HG03159 (cell line): ENCODE results near the gene EEF1A2.

Experiments
- ATAC-seq: cut with Tn5 transposase; IDR thresholded peaks from one replicate; pipeline ENCODE4 v1.9.1; 2021; ENCODE audit warnings: mild to moderate bottlenecking, moderate library complexity; ENCODE audit not compliant: unreplicated experiment

Gene EEF1A2

DNA sequence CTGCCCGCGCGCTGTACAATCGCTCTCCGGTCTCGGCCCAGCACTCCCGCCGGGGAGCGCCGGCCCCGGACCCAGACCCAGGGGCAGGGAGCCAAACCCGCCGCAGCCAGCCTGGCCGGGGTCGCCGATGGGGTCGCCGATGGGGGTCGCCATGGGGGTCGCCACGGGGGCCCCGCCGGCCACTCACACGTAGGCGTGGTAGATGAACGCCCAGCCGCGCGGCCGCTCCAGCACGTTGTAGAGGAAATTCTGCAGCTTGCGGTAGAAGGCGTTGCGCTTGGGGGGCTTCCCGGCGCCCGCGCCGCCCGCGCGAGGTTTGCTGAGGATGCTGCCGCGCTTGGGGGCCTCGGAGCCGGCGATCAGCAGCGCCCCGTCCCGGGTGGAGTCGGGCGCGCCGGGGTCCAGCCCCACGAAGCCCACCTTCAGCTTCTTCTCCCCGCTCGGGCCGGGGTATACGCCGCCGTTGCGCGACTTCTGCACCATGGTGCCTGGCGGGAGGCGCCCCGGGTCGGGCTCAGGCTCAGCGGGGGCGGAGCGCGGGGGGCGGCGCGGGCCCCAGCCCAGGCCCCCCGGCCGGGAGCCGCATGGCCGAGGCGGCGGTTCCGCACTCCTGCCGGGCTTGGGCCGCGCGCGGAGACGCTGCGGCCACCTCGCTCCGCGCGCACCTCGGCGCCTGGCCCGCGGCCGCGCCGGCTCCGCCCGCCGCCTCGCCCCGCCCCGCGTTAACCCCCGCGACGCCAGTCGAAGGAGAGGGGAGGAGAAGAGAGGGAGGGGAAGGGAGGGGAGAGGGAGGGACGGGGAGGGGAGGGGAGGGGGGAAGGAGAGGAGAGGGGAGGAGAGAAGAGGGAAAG, 26.7 kb downstream of the EEF1A2 start, which contains the start of gene KCNQ2:
KCNQ2 (minus strand) TSS at position 675 of the 851 bp plus-strand sequence; CDS start at position 483, 192 bp downstream.
- ATAC-seq = no peak

DNA sequence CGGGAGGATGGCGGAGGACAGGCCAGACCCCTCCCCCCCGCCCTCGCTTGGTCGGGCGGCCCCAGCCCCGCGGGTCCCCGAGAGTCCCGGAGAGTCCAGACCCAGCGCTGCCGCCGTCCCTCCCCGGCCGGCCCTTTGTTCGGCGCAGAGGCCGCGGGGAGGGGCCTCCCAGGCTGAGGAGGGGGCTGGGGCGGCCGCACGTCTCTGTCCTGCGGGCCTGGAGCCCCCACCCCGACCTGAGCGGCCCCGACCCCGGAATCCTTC, 27.2 kb downstream of the EEF1A2 start:
- no peak for ATAC-seq

DNA sequence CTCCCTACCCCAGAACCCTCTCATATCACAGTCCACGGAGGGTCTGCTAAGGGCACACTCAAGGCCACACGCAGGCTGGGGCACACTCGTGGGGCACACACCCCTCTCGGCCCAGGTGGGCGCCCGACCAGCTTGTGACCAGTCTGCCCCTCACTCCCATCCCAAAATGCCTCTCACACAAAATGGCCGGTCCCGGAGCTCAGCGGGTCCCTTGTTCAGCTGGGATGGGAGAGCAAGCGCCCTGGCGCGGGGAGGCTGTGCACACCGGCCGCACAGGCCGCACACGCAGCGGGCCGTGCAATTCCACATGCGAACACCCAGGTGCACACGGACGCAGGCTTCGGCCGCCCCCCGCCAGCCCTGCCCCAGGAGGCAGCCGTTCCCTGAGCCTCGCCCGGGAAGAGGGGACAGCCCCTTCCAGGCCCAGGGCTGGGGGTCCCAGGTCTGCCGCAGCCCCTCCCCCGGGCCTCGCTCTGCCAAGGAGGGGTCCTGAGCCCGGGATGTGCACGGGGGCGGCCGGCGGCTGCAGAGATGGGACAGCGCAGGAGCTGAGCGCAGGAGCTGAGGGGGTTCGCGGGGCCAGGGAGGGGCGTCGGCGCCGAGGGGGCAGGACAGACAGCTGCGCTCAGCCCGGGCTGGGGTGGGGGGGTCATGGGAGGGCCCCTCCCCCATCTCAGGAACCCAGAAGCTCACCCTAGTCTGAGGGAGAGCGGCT, 27.7 kb downstream of the EEF1A2 start:
- ATAC-seq = no peak

DNA sequence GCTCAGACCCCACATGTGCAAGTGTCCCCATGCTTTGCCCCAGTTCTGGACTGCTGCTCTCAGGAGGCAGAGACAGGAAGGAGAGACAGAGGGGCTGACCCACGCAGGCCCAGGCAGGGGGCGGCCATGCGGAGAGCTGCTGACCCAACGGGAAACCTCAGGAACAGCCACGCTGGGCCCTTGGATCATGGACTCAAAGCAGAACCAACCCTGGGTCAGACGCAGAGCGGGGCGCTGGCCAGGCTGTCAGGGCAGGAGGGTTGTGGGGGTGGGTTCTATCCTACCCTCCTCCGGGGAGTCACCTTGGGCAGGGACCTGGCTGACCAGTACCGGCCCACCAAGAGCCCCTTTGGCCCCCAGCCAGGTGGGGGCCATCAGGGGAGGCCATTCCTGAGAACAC, 28.5 kb downstream of the EEF1A2 start:
- ATAC-seq = no peak

DNA sequence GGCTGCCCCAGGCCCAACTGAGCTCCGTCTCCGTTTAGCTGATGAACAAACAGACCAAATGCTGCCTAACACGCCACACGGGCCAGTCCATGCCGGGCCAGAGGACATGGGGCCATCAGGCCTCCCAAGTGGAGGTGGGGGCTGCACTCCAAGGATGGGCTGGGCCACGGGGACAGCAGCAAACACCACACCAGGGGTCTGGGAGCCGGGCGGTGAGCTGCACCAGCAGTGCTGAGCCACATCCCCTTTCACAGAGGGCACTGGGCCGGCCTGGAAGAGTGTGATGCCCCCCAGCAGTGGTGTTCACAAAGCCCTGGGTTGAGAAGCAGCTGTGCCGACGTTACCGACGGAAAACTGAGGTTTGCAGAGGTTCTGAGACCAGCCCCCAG, 29.2 kb downstream of the EEF1A2 start:
- no peak for ATAC-seq

DNA sequence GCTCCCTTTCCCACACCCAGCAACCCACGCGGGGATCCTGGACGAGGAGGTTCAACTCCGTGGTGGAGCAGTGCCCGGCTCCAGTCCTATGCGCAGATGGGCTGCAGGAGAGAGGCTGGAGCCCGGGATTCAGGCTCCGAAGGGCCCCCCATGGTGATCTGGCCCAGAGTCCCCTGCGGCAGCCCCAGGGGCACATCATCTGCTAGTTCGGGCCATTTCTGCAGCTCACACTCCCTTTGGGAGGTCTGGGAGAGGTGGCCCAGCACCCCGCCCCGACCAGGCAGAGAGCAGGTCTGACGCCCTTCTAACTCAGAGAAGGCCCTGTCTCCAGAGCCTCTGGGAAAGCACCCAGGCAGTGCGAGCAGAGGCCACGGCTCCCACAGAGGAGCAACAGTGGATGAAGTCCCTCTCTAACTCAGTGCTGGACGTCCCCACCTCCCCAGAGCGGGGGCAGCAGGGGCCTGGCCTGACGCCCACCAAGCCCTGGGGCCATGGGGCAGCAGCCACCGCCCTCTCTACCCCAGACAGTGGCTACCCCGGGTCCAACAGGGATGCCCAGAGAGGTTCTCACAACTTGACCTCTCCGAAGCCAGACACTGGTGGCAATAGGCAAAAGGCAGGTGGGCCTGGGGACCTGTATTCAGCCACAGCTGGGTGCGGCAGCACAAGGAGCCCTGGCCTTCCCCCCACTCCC, 29.7 kb downstream of the EEF1A2 start:
- ATAC-seq = no peak

DNA sequence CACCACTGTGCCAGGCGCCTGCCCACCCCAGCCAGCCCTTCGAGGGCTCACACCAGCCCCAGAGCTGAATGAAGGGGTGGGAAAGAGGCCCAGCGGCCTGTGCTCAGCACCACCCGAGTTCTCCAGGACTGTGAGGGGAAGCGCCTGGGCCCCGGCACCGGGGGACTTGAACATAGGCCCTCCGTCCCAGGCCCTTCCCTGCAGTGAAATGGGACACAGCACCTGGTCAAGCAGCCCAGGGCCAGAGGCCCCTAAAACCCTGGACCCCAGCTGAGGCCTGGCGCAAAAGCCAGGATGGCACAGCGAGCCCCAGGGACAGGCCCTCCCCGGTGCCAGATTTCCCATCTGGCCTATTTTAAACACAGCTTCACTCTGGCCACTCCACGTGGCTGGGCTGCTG, 30.5 kb downstream of the EEF1A2 start:
- no peak for ATAC-seq

DNA sequence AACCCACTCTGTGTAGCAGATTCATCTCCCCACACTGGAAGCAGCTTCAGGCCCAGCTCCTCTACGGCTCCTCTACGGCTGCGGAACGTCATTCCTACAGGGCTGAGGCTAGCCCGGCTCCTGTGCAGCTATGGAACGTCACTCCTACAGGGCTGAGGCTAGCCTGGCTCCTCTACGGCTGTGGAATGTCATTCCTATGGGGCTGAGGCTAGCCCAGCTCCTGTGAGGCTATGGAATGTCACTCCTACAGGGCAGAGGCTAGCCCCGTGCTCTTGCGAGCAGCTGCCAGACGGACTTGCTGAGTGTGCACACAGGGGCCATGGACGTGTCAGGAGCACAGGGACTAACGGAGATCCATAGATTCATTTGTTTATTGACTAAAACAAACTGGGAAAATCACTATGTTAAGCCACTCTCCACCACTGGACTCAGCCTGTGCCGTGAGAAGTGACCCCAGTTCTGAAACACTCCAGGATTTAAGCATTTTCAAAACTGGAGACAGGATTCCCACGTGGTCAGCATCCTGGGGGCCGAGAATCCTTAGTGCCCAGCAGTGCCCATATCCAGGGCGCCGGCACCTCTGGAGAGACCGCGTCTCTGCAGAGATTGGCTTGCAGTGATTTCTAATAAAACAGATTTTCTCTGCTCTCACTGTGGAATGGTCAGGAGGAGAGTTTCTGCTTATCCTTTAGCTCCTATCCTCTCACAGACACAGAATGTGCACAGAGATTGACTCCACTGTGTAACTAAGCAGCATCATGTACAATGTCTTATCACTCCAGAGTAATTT, 31.4 kb downstream of the EEF1A2 start:
- no peak for ATAC-seq

DNA sequence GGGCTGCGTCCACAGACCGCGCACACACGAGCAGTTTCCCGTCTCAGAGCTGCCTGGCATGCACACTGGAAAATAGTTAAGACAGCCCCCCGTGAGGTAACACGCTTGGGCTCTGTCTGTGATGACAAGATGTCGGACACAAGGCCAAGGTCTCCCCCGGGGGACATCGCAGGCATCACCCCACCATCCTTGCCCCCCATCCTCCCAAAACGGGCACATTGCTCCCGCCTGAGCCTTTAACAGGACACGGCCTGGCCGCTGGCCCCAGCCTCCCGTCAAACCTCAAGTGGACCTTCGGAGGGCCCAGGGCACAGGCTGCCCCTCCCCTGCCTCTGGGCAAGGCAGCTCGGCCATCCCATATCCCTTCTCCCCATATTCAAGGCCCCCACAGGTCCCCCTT, 32.0 kb downstream of the EEF1A2 start:
- no peak for ATAC-seq

DNA sequence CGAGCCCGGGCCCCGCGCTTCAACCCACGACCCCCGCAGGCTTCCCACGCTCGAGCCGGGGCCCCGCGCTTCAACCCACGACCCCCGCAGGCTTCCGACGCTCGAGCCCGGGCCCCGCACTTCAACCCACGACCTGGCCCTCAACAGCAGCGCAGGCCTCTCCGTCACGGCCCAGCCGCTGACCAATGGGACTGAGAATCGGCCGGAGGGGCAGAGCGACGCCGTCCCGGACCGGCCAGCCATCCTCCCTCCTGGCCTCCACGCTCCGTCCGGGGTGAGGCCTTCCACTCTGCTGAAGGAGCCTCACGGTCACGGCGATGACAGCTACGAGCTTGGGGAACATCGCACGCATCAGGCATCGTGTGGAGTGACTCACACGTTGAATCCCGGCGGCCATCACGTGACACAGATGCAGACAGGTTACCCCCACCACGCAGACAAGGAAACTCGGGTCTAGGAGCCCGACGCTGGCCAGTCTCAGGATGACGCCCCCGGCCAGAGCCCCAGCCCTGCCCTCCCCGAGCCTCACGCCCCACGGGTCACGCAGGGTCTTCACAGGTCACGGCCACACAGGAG, 32.5 kb downstream of the EEF1A2 start:
- ATAC-seq = no peak

DNA sequence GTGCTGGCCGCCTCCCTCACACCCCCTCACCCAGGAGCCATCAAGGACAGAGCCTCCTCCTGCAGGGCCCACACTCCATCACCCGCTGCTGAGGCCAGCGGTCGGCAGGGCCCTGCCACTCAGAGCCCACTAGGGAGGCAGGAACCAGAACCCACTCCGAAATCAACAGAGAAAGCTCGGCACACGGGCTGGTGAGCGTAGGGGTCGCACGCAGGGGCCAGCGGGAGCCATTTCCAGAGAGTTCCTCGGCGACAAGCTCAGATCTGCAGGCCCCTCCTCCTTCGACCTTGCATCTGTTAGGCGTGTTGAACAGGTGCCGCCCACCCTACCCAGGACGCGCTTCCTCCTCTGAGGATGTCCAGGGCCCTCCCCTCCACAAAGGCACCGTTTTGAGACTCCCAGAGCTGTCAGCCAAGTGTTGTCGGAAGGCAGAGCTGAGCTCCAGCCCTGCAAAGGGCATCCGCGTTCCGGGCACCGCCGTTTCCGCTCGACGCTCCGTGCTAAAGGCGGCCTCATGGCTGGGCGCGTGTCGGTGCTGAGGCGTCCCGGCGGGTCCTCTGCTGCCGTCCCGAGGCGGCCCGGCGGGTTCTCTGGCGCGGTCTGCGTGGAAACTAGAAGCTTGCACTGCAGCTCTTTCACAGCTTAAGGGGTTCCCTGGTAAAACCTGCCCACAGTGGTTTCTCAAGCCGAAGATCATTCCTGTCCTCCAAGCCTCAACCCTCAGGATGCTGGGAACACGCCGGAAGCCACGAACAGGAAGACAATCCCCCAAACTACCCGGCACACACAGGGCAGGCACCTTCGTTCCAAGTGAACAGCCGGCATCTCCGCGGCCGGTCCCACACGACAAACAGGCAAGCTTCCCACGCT, 33.3 kb downstream of the EEF1A2 start:
- ATAC-seq = no peak

DNA sequence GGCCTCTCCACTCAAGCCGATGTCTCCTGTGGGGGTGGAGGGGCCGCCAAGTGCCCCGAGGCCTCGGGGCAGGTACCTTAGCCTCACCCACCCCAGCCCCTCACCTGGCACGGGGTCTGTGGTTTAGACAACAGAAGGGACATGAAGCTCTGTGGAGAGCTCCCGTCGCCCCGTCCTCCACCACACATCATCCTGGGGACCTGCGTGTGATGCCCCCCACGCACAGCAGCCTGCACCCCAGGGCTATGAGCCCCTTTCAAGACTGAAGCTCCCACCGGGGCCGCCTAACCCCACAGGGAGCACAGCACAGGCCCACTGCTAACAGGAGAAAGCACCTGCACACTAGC, 34.6 kb downstream of the EEF1A2 start:
- no peak for ATAC-seq

DNA sequence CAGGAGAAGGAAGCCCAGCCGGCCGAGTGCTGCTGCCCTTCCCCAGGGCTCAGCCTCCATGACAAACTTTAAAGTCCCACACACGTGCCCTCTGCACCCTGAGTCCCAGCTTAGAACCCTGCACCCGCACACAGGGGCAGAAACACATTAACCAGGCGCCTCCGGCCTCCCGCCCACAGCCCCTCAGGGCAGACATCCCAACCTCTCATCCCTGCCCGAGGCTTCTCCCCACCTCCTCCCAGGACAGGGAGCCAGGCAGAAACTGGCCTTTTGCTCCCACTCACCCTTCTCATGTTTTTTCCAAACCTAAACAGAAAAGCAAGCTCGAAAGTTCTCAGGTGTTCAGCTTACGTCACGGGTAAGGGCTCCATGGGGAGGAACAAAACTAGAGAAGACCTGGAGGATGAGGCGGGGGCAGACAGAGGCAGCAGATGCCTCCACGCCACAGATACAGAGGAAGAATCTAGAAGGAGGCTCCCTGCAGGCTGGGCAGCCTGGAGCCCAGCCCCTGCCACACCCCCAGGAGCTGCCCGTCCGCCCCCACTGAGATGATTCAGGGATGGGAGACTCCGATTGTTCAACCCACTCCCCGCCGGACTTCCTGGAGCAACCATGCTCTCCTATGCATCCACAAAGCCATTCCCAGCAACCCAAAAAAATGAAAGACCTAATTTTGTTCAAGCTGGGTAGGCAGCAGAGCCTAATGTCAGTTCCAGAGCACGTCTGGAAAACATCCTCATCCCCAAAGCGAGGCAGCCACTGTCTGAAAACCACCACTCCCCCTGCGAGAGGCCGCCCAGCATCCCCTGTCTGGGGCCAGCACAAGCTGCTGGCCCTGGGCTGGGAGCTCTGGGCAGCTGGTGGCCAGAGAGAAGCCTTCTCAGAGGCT, 35.2 kb downstream of the EEF1A2 start:
- ATAC-seq = no peak

DNA sequence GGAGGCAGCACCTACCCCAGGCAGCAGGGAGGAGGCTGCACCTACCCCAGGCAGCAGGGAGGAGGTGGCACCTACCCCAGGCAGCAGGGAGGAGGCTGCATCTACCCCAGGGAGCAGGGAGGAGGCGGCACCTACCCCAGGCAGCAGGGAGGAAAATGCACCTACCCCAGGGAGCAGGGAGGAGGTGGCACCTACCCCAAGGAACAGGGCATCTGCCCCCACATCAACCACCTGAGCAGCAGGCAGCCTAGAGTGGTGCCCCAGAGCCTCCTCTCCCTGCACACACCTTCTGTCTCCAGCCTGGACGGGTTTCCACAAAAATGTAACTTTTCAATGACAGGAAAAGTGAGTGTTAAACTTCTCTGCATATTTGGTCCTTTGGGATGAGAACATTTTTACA, 36.6 kb downstream of the EEF1A2 start:
- ATAC-seq = no peak

DNA sequence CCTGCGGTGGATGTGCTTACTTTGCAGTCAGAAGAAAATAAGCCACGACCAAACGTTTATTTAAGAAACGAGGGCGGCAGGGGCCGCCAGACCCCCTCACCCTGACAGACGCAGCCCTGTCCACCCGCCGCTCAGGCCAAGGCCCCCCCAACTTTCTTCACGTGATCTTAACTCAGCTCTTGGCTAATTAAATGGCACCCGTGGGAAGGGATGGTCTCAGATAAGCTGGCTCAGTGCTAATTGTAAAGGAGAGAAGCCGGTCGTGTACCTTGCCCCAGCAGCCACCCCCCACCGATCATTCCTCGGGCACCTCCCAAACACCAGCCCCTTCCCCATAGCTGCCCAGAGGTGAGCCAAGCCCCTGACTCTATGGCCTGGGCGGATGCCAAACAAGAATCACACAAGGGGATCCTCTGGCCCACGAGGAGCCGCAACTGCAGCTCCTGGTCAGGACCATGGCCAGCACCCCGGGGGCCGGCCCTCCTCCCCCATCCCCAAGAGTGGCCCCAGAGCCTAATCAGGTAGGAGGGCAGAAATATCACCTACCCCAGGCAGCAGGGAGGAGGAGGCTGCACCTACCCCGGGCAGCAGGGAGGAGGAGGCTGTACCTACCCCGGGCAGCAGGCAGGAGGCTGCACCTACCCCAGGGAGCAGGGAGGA, 37.6 kb downstream of the EEF1A2 start:
- ATAC-seq = no peak

DNA sequence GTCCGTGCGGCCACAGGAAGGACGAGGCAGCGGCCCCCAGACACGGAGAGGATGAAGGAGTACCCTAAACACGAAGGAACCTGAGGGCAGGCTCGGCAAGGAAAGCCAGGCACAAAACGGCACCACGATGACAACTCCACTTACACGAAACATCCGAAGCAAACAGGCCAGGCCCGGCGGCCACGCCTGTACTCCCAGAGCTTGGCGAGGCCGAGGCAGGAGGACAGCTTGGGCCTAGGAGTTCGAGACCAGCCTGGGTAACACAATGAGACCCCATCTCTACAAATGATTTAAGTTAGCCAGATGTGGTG, 39.9 kb downstream of the EEF1A2 start:
- no peak for ATAC-seq

DNA sequence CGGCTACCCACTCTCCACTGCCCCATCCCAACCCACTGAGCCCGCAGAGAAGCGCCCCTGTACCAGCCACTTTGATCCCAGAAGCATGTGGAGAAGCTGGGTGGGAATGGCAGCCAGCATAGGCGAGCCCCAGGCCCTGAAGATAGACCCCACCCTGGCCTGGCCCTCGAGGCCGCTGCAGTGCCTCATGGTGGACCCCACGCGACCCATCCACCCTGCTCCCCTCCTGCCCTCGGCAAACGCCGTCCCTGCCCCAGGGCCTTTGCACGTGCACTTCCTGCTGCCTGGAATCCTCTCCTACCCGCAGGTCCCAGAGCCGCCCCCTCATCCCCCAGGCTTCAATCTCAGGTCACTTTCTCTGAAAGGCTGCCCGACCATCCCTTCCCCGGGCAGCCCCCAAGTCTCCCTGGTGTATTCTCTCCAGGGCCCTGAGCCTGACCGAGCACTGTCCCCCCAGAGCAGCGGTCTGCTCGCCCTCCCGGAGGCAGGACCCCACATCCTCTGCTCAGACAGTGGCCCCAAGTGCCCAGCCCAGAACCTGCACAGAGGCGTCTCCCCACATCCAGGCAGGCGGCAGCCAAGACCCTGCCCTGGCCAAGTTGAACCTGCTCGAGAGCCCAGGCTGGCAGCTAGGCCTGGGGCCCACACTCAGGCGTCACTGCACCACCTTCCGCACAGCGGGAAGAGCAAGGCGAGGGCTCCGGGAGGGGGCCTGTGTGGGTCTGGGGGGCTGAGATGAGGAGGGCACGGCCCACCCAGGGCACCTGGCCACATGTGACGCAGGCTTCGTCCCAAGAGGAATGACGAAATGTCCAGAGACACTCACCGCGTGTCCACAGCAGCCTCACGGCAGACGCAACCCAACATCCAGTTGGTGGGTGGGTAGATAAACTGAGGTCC, 40.5 kb downstream of the EEF1A2 start:
- ATAC-seq = no peak

DNA sequence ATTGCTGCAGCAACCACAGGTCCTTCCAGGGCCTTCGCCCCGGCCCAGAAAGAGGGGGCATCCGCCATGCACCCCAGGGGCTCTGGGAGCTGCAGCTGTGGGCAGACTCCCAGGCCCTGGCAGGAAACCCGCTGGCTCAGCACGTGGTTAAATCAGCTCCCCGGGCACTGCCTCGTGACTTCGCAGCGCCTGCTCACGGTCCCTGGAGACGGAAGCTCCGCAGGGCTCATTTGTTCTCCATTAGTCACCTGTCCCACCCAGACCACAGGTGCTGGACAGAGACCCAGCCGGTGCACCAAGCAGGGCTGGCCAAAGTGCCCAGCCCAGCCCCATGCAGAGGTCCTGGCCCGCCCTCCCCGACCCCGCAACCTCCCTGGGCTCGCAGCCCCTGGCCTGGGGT, 41.1 kb downstream of the EEF1A2 start:
- no peak for ATAC-seq
